Osteoblast (primary cell): ENCODE measurements around the gene MT3. TPM values are rescaled to one million over a fixed set of nuclear protein-coding genes. Genes with fewer than 3 reads are reported as not detected.

Source experiments
- DNase-seq: peaks from one replicate; pipeline ENCODE4 v3.0.0; 2011; ENCODE audit warnings: low spot score, mixed read lengths; ENCODE audit not compliant: insufficient read length; ENCODE audit errors: missing footprints
- H2AFZ ChIP-seq: 2 replicates; pipeline ENCODE4 v1.6.0; 2011; ENCODE audit warnings: mild to moderate bottlenecking, low read length
- H3K27ac ChIP-seq: 2 replicates; pipeline ENCODE4 v1.5.1; 2011; ENCODE audit warnings: mild to moderate bottlenecking, low read depth, low read length, moderate library complexity
- H3K27me3 ChIP-seq: 2 replicates; pipeline ENCODE4 v1.6.0; 2012; ENCODE audit warnings: mild to moderate bottlenecking, control low read depth, inconsistent platforms, low read length, moderate library complexity; ENCODE audit not compliant: insufficient read depth
- H3K36me3 ChIP-seq: 2 replicates; pipeline ENCODE4 v1.5.1; 2011; ENCODE audit warnings: mild to moderate bottlenecking, low read length, control low read depth, moderate library complexity; ENCODE audit not compliant: insufficient read depth
- H3K4me1 ChIP-seq: 2 replicates; pipeline ENCODE4 v1.5.1; 2011; ENCODE audit warnings: mild to moderate bottlenecking, low read length, control low read depth, moderate library complexity; ENCODE audit not compliant: insufficient read depth
- H3K4me2 ChIP-seq: 2 replicates; pipeline ENCODE4 v1.6.0; 2011; ENCODE audit warnings: mild to moderate bottlenecking, low read length; ENCODE audit not compliant: insufficient read depth
- H3K4me3 ChIP-seq: fragments of 200-600 bp; sonication (generic); 3 replicates; pipeline ENCODE4 v1.5.1; 2012; ENCODE audit warnings: mild to moderate bottlenecking, low read length, inconsistent platforms; ENCODE audit not compliant: insufficient read depth
- H3K79me2 ChIP-seq: 2 replicates; pipeline ENCODE4 v1.6.0; 2012; ENCODE audit warnings: mild to moderate bottlenecking, low read length, control low read depth, inconsistent platforms; ENCODE audit not compliant: insufficient read depth
- H3K9me3 ChIP-seq: 2 replicates; pipeline ENCODE4 v1.5.1; 2011; ENCODE audit warnings: low read depth, low read length, control low read depth
- H4K20me1 ChIP-seq: 2 replicates; pipeline ENCODE4 v1.6.0; 2012; ENCODE audit warnings: mild to moderate bottlenecking, low read length, control low read depth; ENCODE audit not compliant: insufficient read depth
- CTCF ChIP-seq: IDR thresholded peaks from 2 replicates; pipeline ENCODE4 v1.5.1; 2011; ENCODE audit warnings: mild to moderate bottlenecking, low read depth, low read length, moderate library complexity; ENCODE audit errors: extremely low read depth
- total RNA-seq: library from RNA; depleted of rRNA; stranded (reverse); fragments of >200 nt; gene quantifications from 2 replicates; pipeline ENCODE4 v1.2.3, GENCODE V29; 2012

The MT3 gene
- total RNA-seq, 1 donor, result not detected

GRCh38 chr16:56551796-56552738 is 37.3 kb upstream of the MT3 start:
- H3K4me3 ChIP-seq, result no peak overlapping the region
- no peak overlapping the region for H2AFZ ChIP-seq
- no peaks in the 10 kb centered on the region for H3K9me3 ChIP-seq
- H3K4me1 ChIP-seq, result no peaks in the 10 kb centered on the region
- no peak overlapping the region for H3K4me2 ChIP-seq
- H3K27me3 ChIP-seq, result peaks cover 17% of the 10 kb centered on the region
- H3K36me3 ChIP-seq, result no peaks in the 10 kb centered on the region
- no peaks in the 10 kb centered on the region for H3K79me2 ChIP-seq
- no peaks in the 10 kb centered on the region for H4K20me1 ChIP-seq
- TF ChIP-seq CTCF, result no peak
- H3K27ac ChIP-seq, result no peak overlapping the region
- no peak for DNase-seq

- Histone ChIP-seq H2AFZ (no peak overlapping the region), H3K36me3 (no peaks in the 10 kb centered on the region), H3K9me3 (no peaks in the 10 kb centered on the region), H4K20me1 (no peaks in the 10 kb centered on the region), H3K79me2 (no peaks in the 10 kb centered on the region), H3K27ac (no peak overlapping the region), H3K4me1 (no peaks in the 10 kb centered on the region), H3K27me3 (peaks cover 19% of the 10 kb centered on the region), H3K4me2 (no peak overlapping the region), H3K4me3 (no peak overlapping the region)
- no peak for DNase-seq
- TF ChIP-seq CTCF, result no peak
Observed at GRCh38 chr16:56554441-56554840, 34.9 kb upstream of the MT3 start.

GRCh38 chr16:56558024-56558747 is 31.1 kb upstream of the MT3 start:
- no peak overlapping the region for H3K27ac ChIP-seq
- no peaks in the 10 kb centered on the region for H3K4me1 ChIP-seq
- no peak overlapping the region for H3K4me2 ChIP-seq
- no peak overlapping the region for H2AFZ ChIP-seq
- H3K9me3 ChIP-seq, result no peaks in the 10 kb centered on the region
- TF ChIP-seq CTCF, result no peak
- no peak overlapping the region for H3K4me3 ChIP-seq
- H3K79me2 ChIP-seq, result no peaks in the 10 kb centered on the region
- peaks cover 22% of the 10 kb centered on the region for H3K27me3 ChIP-seq
- peak; percentile 91 for DNase-seq
- no peaks in the 10 kb centered on the region for H3K36me3 ChIP-seq
- no peaks in the 10 kb centered on the region for H4K20me1 ChIP-seq

- TF ChIP-seq CTCF, result no peak
- H2AFZ ChIP-seq, result no peak overlapping the region
Observed at GRCh38 chr16:56559109-56559508, 30.2 kb upstream of the MT3 start.

More at GRCh38 chr16:56559109-56559508, 30.2 kb upstream of the MT3 start:
- Histone ChIP-seq H3K4me3 (no peak overlapping the region), H4K20me1 (no peaks in the 10 kb centered on the region), H3K27ac (no peak overlapping the region), H3K4me2 (no peak overlapping the region), H3K4me1 (no peaks in the 10 kb centered on the region), H3K36me3 (no peaks in the 10 kb centered on the region), H3K79me2 (no peaks in the 10 kb centered on the region), H3K9me3 (no peaks in the 10 kb centered on the region), H3K27me3 (peaks cover 22% of the 10 kb centered on the region)
- no peak for DNase-seq
